ENCODE results near the gene ZSWIM4. TPM values are rescaled to one million over a fixed set of nuclear protein-coding genes. Genes with fewer than 3 reads are reported as not detected.

ZSWIM4 gene
- total RNA-seq, 1 donor from 2014 or later, result 13.5 TPM

DNA sequence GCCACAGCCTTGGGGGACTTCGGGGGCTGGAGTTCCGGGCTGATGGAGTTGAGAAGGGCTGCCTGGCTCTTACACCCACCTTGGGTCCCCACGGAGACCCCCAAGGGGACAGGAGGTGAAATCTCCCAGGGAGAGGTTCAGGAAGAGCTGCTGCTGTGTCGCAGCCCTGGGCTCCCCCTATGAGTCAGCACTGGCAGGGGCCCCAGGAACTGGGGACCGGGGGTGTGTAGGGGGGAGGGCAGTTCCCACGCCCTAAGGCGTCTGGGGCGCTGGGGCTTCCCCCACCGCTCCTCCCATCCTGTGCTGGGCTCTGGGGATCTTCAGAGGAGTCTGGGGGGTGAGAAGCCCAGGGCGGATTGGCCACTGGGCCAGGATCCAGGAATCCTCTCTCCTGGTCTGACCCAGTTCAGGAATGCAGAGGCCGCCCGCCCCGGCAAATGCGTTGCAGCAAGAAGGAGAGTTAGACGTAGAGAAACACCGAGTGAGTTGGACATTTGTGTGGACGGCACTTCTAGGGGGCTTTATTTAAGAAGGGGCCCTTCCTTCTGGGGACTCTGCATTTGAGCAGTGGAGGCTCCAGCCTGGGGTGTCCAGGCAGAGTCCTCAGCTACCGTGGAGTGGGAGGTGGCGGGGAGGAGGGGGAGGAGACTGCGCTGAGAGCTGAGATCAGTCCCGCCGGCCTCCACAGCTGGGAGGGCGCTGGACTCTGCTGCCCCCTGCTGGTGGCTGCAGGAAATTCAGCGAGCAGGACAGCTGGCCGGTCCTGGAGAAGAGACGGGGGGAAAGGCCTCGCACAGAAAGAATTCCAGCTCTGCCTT, 66.7 kb downstream of the ZSWIM4 start:
- peak overlapping the region; percentile 58 for H3K4me3 ChIP-seq (ENCODE audit: low read depth, low read length)
- peak; percentile 86 for TF ChIP-seq CTCF (conservative IDR thresholded peaks at IDR 0.05; ENCODE audit: low read depth, low read length)
- DNase-seq (ENCODE audit: low read depth), result peak; percentile 43

- DNase-seq (ENCODE audit: low read depth), result no peak
- no peak overlapping the region for H3K4me3 ChIP-seq (ENCODE audit: low read depth, low read length)
- no peak for TF ChIP-seq CTCF (conservative IDR thresholded peaks at IDR 0.05; ENCODE audit: low read depth, low read length)
Observed at GRCh38 chr19:13864046-13864666, 68.9 kb downstream of the ZSWIM4 start.

- DNase-seq (ENCODE audit: low read depth), result no peak
- no peak for TF ChIP-seq CTCF (conservative IDR thresholded peaks at IDR 0.05; ENCODE audit: low read depth, low read length)
- peak overlapping the region; percentile 60 for H3K4me3 ChIP-seq (ENCODE audit: low read depth, low read length)
Observed at GRCh38 chr19:13864667-13865570, 69.7 kb downstream of the ZSWIM4 start.

DNA sequence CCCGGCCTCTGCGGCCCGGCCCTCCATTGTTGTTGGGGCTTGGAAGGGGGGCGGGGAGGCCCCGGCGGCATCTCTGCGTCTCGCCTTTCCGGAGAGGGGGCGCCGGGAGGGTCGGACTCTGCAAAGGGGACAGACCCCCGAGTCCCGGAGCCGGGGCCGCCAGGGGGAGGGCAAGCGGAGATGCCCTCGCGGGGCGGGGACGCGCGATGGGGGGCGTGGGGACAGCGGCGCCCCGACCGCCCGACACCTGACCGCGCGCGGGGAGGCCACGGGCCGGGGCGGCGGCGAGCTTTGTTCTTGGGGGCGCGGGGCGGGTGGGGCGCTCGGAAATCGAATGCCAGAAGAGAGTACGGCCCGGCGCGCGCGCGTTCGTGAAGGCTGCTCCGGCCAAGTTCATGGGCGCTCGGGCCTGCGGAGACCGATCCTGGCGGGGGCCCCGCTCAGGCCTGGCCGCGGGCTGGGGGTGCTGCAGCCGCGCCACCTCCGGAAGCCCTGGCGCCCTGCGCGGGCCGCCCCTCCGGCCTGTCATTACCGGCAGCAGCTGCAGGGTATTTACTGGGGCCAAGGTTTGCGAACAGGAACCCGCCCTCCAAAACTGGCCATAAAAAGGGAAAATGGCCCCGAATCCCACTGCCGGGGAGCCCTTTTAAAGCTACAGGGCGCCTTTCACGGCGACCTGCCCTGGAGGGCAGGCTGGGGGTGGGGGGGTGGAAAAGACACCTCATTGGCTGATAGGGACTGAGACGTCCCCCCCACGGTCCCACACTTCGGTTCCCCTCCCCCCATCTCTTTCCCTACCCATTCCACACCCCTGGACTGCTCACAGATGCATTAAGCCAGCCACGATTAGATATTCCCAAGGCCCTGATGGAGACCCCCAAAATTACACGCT, 70.6 kb downstream of the ZSWIM4 start:
- DNase-seq (ENCODE audit: low read depth), result no peak
- no peak for TF ChIP-seq CTCF (conservative IDR thresholded peaks at IDR 0.05; ENCODE audit: low read depth, low read length)
- H3K4me3 ChIP-seq (ENCODE audit: low read depth, low read length), result peak overlapping the region; percentile 60

DNA sequence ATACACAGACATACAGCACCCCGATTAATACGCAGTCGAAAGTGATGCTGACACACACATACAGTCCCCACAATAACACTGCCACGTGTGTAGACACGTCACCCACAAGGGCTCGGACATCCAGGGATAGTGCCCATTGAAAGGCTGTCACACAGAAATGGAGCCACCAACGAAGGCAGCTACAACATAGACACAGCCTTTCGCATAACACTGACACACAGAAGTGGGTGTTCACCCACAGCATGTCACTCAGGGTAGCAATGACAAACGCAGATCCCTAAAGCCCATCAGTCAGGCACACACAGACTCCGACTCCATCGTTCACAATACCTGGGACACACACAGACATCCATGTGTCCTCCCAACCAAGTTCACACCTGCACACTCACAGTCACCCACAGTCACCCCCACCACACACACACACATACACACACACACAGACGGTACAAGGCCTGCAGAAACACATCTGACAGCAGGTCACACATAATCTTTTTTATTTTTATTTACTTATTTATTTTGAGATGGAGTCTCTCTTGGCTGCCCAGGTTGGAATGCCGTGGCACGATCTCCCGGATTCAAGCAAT, 71.3 kb downstream of the ZSWIM4 start:
- DNase-seq (ENCODE audit: low read depth), result no peak
- TF ChIP-seq CTCF (conservative IDR thresholded peaks at IDR 0.05; ENCODE audit: low read depth, low read length), result no peak
- peak overlapping the region; percentile 60 for H3K4me3 ChIP-seq (ENCODE audit: low read depth, low read length)

DNA sequence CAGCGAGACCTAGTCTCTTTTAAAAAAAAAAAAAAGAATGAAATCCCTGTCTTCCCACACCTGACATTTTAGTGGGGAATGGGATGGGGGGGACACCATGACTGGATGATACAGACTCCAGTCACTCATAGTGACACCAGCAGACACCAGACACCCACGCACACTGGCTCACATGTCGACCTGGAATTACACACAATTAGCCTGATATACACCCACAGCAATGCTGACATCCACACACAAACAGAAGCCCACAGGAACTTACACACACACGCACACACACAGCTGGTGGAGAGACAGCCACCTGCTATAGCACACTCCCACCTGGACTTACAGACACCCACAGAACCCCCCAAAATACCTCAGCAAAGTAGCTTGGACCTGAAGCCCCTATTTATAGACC, 73.4 kb downstream of the ZSWIM4 start:
- DNase-seq (ENCODE audit: low read depth), result no peak
- no peak for TF ChIP-seq CTCF (conservative IDR thresholded peaks at IDR 0.05; ENCODE audit: low read depth, low read length)

More for the DNA sequence above, 73.4 kb downstream of the ZSWIM4 start:
- no peak overlapping the region for H3K4me3 ChIP-seq (ENCODE audit: low read depth, low read length)
